WTC11 (cell line): ENCODE data around the gene TRRAP.

Experiments used
- CREB1 ChIP-seq: sonication (generic); formaldehyde crosslinking; IDR thresholded peaks from 2 replicates; pipeline ENCODE4 v1.8.0; 2023; ENCODE audit warnings: mild to moderate bottlenecking, missing genetic modification reagents
- CREM ChIP-seq: sonication (generic); formaldehyde crosslinking; IDR thresholded peaks from 2 replicates; pipeline ENCODE4 v1.8.1; 2022; ENCODE audit warnings: mild to moderate bottlenecking, missing genetic modification reagents, moderate library complexity
- GTF2I ChIP-seq: fragments of 250-450 bp; sonication (Bioruptor Pico); conservative IDR thresholded peaks from 2 replicates; pipeline ENCODE4 v1.4.0; 2021; ENCODE audit warnings: mild to moderate bottlenecking
- MXD4 ChIP-seq: fragments of 250-450 bp; sonication (Bioruptor Pico); IDR thresholded peaks from 2 replicates; pipeline ENCODE4 v1.8.0; 2021; ENCODE audit warnings: mild to moderate bottlenecking, moderate library complexity, borderline replicate concordance
- SOX15 ChIP-seq: fragments of 250-450 bp; sonication (Bioruptor Pico); IDR thresholded peaks from 2 replicates; pipeline ENCODE4 v1.9.0; 2021; ENCODE audit warnings: mild to moderate bottlenecking
- TP53 ChIP-seq: sonication (generic); formaldehyde crosslinking; IDR thresholded peaks from 2 replicates; pipeline ENCODE4 v1.8.1; 2023; ENCODE audit warnings: mild to moderate bottlenecking, missing genetic modification reagents
- ZNF232 ChIP-seq: sonication (generic); formaldehyde crosslinking; IDR thresholded peaks from 2 replicates; pipeline ENCODE4 v1.8.0; 2022; ENCODE audit warnings: mild to moderate bottlenecking, missing genetic modification reagents
- TF ChIP-seq, protein P1 (sequence below): fragments of 200-600 bp; IDR thresholded peaks from 2 replicates; pipeline ENCODE4 v1.8.0; 2022; ENCODE audit warnings: antibody characterized with exemption
- TF ChIP-seq, protein P2 (sequence below): sonication (generic); formaldehyde crosslinking; IDR thresholded peaks from 2 replicates; pipeline ENCODE4 v1.8.1; 2023; ENCODE audit warnings: mild to moderate bottlenecking, missing genetic modification reagents
- TF ChIP-seq, protein P3 (sequence below): sonication (generic); formaldehyde crosslinking; IDR thresholded peaks from 2 replicates; pipeline ENCODE4 v1.8.0; 2023; ENCODE audit warnings: missing genetic modification reagents, mild to moderate bottlenecking, borderline replicate concordance
- TF ChIP-seq, protein P4 (sequence below): fragments of 250-450 bp; sonication (Bioruptor Pico); IDR thresholded peaks from 2 replicates; pipeline ENCODE4 v1.9.0; 2021; ENCODE audit warnings: mild to moderate bottlenecking, borderline replicate concordance
- TF ChIP-seq, protein P5 (sequence below): sonication (generic); formaldehyde crosslinking; IDR thresholded peaks from 2 replicates; pipeline ENCODE4 v1.8.1; 2023; ENCODE audit warnings: mild to moderate bottlenecking, missing genetic modification reagents, borderline replicate concordance
- TF ChIP-seq, protein P6 (sequence below): sonication (generic); formaldehyde crosslinking; IDR thresholded peaks from 2 replicates; pipeline ENCODE4 v1.8.1; 2023; ENCODE audit warnings: mild to moderate bottlenecking, missing genetic modification reagents, moderate library complexity
- TF ChIP-seq, protein P7 (sequence below): sonication (generic); formaldehyde crosslinking; IDR thresholded peaks from 2 replicates; pipeline ENCODE4 v1.8.1; 2022; ENCODE audit warnings: low read depth, missing genetic modification reagents, borderline replicate concordance

DNA sequence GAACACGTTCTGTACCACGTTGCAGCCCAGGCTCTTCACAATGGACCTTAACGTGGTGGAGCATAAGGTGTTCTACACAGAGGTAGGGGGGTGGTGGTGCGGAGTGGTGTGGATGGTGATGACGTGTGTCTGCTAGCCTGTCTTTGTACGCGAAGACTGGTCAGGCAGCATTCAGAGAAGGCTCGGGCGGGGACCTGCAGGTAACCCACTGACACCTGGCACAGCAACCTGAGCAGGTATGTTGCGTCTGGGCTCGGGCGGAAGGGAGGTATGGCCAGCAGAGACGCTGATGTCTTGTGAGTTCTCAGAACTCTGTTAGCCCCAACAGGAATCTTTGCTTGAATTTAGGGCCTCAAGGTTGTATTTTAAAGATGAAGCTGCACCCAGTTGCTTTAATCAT lies 55.0 kb downstream of the TRRAP start:
- TF ChIP-seq, protein P1, sequence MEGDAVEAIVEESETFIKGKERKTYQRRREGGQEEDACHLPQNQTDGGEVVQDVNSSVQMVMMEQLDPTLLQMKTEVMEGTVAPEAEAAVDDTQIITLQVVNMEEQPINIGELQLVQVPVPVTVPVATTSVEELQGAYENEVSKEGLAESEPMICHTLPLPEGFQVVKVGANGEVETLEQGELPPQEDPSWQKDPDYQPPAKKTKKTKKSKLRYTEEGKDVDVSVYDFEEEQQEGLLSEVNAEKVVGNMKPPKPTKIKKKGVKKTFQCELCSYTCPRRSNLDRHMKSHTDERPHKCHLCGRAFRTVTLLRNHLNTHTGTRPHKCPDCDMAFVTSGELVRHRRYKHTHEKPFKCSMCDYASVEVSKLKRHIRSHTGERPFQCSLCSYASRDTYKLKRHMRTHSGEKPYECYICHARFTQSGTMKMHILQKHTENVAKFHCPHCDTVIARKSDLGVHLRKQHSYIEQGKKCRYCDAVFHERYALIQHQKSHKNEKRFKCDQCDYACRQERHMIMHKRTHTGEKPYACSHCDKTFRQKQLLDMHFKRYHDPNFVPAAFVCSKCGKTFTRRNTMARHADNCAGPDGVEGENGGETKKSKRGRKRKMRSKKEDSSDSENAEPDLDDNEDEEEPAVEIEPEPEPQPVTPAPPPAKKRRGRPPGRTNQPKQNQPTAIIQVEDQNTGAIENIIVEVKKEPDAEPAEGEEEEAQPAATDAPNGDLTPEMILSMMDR, result no peak
- TF ChIP-seq, protein P2, sequence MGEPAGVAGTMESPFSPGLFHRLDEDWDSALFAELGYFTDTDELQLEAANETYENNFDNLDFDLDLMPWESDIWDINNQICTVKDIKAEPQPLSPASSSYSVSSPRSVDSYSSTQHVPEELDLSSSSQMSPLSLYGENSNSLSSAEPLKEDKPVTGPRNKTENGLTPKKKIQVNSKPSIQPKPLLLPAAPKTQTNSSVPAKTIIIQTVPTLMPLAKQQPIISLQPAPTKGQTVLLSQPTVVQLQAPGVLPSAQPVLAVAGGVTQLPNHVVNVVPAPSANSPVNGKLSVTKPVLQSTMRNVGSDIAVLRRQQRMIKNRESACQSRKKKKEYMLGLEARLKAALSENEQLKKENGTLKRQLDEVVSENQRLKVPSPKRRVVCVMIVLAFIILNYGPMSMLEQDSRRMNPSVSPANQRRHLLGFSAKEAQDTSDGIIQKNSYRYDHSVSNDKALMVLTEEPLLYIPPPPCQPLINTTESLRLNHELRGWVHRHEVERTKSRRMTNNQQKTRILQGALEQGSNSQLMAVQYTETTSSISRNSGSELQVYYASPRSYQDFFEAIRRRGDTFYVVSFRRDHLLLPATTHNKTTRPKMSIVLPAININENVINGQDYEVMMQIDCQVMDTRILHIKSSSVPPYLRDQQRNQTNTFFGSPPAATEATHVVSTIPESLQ, result no peak
- TF ChIP-seq SOX15, result no peak
- no peak for TF ChIP-seq CREM (CRISPR knock-in tag)
- TF ChIP-seq, protein P3, sequence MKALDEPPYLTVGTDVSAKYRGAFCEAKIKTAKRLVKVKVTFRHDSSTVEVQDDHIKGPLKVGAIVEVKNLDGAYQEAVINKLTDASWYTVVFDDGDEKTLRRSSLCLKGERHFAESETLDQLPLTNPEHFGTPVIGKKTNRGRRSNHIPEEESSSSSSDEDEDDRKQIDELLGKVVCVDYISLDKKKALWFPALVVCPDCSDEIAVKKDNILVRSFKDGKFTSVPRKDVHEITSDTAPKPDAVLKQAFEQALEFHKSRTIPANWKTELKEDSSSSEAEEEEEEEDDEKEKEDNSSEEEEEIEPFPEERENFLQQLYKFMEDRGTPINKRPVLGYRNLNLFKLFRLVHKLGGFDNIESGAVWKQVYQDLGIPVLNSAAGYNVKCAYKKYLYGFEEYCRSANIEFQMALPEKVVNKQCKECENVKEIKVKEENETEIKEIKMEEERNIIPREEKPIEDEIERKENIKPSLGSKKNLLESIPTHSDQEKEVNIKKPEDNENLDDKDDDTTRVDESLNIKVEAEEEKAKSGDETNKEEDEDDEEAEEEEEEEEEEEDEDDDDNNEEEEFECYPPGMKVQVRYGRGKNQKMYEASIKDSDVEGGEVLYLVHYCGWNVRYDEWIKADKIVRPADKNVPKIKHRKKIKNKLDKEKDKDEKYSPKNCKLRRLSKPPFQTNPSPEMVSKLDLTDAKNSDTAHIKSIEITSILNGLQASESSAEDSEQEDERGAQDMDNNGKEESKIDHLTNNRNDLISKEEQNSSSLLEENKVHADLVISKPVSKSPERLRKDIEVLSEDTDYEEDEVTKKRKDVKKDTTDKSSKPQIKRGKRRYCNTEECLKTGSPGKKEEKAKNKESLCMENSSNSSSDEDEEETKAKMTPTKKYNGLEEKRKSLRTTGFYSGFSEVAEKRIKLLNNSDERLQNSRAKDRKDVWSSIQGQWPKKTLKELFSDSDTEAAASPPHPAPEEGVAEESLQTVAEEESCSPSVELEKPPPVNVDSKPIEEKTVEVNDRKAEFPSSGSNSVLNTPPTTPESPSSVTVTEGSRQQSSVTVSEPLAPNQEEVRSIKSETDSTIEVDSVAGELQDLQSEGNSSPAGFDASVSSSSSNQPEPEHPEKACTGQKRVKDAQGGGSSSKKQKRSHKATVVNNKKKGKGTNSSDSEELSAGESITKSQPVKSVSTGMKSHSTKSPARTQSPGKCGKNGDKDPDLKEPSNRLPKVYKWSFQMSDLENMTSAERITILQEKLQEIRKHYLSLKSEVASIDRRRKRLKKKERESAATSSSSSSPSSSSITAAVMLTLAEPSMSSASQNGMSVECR (CRISPR knock-in tag), result no peak
- TF ChIP-seq MXD4 (CRISPR knock-in tag), result no peak
- TF ChIP-seq, protein P4, sequence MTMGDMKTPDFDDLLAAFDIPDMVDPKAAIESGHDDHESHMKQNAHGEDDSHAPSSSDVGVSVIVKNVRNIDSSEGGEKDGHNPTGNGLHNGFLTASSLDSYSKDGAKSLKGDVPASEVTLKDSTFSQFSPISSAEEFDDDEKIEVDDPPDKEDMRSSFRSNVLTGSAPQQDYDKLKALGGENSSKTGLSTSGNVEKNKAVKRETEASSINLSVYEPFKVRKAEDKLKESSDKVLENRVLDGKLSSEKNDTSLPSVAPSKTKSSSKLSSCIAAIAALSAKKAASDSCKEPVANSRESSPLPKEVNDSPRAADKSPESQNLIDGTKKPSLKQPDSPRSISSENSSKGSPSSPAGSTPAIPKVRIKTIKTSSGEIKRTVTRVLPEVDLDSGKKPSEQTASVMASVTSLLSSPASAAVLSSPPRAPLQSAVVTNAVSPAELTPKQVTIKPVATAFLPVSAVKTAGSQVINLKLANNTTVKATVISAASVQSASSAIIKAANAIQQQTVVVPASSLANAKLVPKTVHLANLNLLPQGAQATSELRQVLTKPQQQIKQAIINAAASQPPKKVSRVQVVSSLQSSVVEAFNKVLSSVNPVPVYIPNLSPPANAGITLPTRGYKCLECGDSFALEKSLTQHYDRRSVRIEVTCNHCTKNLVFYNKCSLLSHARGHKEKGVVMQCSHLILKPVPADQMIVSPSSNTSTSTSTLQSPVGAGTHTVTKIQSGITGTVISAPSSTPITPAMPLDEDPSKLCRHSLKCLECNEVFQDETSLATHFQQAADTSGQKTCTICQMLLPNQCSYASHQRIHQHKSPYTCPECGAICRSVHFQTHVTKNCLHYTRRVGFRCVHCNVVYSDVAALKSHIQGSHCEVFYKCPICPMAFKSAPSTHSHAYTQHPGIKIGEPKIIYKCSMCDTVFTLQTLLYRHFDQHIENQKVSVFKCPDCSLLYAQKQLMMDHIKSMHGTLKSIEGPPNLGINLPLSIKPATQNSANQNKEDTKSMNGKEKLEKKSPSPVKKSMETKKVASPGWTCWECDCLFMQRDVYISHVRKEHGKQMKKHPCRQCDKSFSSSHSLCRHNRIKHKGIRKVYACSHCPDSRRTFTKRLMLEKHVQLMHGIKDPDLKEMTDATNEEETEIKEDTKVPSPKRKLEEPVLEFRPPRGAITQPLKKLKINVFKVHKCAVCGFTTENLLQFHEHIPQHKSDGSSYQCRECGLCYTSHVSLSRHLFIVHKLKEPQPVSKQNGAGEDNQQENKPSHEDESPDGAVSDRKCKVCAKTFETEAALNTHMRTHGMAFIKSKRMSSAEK (CRISPR knock-in tag), result no peak
- no peak for TF ChIP-seq TP53
- TF ChIP-seq CREB1 (CRISPR knock-in tag), result no peak
- TF ChIP-seq, protein P5, sequence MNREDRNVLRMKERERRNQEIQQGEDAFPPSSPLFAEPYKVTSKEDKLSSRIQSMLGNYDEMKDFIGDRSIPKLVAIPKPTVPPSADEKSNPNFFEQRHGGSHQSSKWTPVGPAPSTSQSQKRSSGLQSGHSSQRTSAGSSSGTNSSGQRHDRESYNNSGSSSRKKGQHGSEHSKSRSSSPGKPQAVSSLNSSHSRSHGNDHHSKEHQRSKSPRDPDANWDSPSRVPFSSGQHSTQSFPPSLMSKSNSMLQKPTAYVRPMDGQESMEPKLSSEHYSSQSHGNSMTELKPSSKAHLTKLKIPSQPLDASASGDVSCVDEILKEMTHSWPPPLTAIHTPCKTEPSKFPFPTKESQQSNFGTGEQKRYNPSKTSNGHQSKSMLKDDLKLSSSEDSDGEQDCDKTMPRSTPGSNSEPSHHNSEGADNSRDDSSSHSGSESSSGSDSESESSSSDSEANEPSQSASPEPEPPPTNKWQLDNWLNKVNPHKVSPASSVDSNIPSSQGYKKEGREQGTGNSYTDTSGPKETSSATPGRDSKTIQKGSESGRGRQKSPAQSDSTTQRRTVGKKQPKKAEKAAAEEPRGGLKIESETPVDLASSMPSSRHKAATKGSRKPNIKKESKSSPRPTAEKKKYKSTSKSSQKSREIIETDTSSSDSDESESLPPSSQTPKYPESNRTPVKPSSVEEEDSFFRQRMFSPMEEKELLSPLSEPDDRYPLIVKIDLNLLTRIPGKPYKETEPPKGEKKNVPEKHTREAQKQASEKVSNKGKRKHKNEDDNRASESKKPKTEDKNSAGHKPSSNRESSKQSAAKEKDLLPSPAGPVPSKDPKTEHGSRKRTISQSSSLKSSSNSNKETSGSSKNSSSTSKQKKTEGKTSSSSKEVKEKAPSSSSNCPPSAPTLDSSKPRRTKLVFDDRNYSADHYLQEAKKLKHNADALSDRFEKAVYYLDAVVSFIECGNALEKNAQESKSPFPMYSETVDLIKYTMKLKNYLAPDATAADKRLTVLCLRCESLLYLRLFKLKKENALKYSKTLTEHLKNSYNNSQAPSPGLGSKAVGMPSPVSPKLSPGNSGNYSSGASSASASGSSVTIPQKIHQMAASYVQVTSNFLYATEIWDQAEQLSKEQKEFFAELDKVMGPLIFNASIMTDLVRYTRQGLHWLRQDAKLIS, result no peak
- TF ChIP-seq, protein P6, sequence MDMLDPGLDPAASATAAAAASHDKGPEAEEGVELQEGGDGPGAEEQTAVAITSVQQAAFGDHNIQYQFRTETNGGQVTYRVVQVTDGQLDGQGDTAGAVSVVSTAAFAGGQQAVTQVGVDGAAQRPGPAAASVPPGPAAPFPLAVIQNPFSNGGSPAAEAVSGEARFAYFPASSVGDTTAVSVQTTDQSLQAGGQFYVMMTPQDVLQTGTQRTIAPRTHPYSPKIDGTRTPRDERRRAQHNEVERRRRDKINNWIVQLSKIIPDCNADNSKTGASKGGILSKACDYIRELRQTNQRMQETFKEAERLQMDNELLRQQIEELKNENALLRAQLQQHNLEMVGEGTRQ (CRISPR knock-in tag), result no peak
- no peak for TF ChIP-seq GTF2I (CRISPR knock-in tag)
- no peak for TF ChIP-seq ZNF232
- TF ChIP-seq, protein P7, sequence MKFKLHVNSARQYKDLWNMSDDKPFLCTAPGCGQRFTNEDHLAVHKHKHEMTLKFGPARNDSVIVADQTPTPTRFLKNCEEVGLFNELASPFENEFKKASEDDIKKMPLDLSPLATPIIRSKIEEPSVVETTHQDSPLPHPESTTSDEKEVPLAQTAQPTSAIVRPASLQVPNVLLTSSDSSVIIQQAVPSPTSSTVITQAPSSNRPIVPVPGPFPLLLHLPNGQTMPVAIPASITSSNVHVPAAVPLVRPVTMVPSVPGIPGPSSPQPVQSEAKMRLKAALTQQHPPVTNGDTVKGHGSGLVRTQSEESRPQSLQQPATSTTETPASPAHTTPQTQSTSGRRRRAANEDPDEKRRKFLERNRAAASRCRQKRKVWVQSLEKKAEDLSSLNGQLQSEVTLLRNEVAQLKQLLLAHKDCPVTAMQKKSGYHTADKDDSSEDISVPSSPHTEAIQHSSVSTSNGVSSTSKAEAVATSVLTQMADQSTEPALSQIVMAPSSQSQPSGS (CRISPR knock-in tag), result no peak
